MCF 10A (cell line): ENCODE measurements around the gene ARHGEF18. TPM values are rescaled to one million over a fixed set of nuclear protein-coding genes. Genes with fewer than 3 reads are reported as not detected.
A peak's percentile ranks its signal among the peaks of the same experiment; 100 is the strongest.
"Not testable (repeated sequence)": the region's sequence is repeated elsewhere in the genome, so short reads cannot be mapped to it uniquely, and the experiment has no call there.

Experiments used
- BruUV-seq: library from RNA; stranded (reverse); fragments of 400-500 nt; replicated peaks from 2 replicates; lab custom pipeline; 2021; lab: Mats Ljungman, UMichigan
- CTCF ChIA-PET: fragments of 300-600 bp; sonication (Branson Sonifier 250); formaldehyde crosslinking; extraction: SDS; loops from one replicate; lab custom pipeline; 2021; ENCODE audit warnings: antibody characterized with exemption, inconsistent platforms; lab: Yijun Ruan, JAX
- POLR2A ChIA-PET: fragments of 300-600, 350-650 bp; sonication (Branson Sonifier 250); formaldehyde crosslinking; extraction: SDS; loops from one replicate; lab custom pipeline; 2020; ENCODE audit warnings: antibody characterized with exemption, inconsistent platforms; lab: Yijun Ruan, JAX
- DNase-seq: peaks from one replicate; pipeline ENCODE4 v3.0.0-alpha.2; 2018; ENCODE audit not compliant: unreplicated experiment
- H3K27ac Mint-ChIP-seq: one replicate; pipeline ENCODE4 v1.8.0; 2022; ENCODE audit warnings: mild to moderate bottlenecking, low read depth, mixed read lengths; ENCODE audit not compliant: unreplicated experiment
- H3K27me3 Mint-ChIP-seq: one replicate; pipeline ENCODE4 v1.8.0; 2022; ENCODE audit warnings: mixed read lengths; ENCODE audit not compliant: insufficient read depth, unreplicated experiment
- H3K36me3 Mint-ChIP-seq: one replicate; pipeline ENCODE4 v1.8.0; 2022; ENCODE audit warnings: mild to moderate bottlenecking, moderate library complexity, mixed read lengths; ENCODE audit not compliant: insufficient read depth, unreplicated experiment
- H3K4me1 Mint-ChIP-seq: one replicate; pipeline ENCODE4 v1.8.0; 2022; ENCODE audit warnings: mixed read lengths; ENCODE audit not compliant: insufficient read depth, unreplicated experiment
- H3K4me3 Mint-ChIP-seq: one replicate; pipeline ENCODE4 v1.8.0; 2022; ENCODE audit warnings: mild to moderate bottlenecking, moderate library complexity, mixed read lengths; ENCODE audit not compliant: unreplicated experiment
- H3K9me3 Mint-ChIP-seq: one replicate; pipeline ENCODE4 v1.8.0; 2022; ENCODE audit warnings: mixed read lengths; ENCODE audit not compliant: unreplicated experiment
- CTCF ChIP-seq: fragments of 200-600 bp; IDR thresholded peaks from one replicate; pipeline ENCODE4 v1.8.0; 2022; ENCODE audit warnings: antibody characterized with exemption, mild to moderate bottlenecking; ENCODE audit not compliant: unreplicated experiment
- intact Hi-C: fragments of 100-400 bp; cut with micrococcal nuclease; formaldehyde crosslinking; loops from 2 replicates; pipeline ENCODE4 v1.14.1; 2022
- total RNA-seq: library from RNA; stranded (reverse); gene quantifications from 2 replicates; pipeline ENCODE4 v1.2.3, GENCODE V29; 2022

The ARHGEF18 gene
- total RNA-seq, 1 experiment from 2014 or later: 31.5 TPM

GRCh38 chr19:7368456-7368855 is 19.7 kb downstream of the ARHGEF18 start:
- Mint-ChIP-seq H3K4me3 (no peak overlapping the region), H3K4me1 (peaks cover 10% of the 10 kb centered on the region), H3K27ac (peak overlapping the region; percentile 49), H3K27me3 (peaks cover 12% of the 10 kb centered on the region), H3K36me3 (no peaks in the 10 kb centered on the region), H3K9me3 (peaks cover 9% of the 10 kb centered on the region)
- CTCF ChIA-PET: interaction anchor here (0.6 kb wide), 1 partner anchor 30 kb away, joined by 3 read pairs; no protein-coding TSS in a partner anchor
- no peak for TF ChIP-seq CTCF
- intact Hi-C loops: no loop called here
- no peak for DNase-seq
- POLR2A ChIA-PET: no interaction called here
- BruUV-seq: no TSS peak

DNA sequence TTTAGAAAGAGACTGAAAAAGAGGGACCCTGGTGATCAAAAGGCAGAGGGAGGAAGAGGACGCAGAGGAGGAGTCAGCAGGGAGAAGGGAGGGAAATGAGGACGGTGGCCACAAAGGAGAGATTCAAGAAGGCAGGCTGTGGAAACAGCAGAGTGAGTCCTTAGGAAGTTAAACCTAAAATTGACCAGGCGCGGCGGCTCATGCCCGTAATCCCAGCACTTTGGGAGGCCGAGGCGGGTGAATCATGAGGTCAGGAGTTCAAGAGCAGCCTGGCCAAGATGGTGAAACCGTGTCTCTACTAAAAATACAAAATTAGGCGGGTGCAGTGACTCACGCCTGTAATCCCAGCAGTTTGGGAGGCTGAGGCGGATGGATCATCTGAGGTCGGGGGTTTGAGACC is 20.1 kb downstream of the ARHGEF18 start:
- DNase-seq: peak; percentile 66
- H3K9me3 Mint-ChIP-seq, POLR2A ChIA-PET, CTCF ChIA-PET, intact Hi-C loops, BruUV-seq, H3K4me3 Mint-ChIP-seq, H3K36me3 Mint-ChIP-seq, H3K27me3 Mint-ChIP-seq: not testable (repeated sequence)
- peak overlapping the region; percentile 49 for H3K27ac Mint-ChIP-seq
- peaks cover 10% of the 10 kb centered on the region for H3K4me1 Mint-ChIP-seq

GRCh38 chr19:7370546-7370945 is 21.8 kb downstream of the ARHGEF18 start:
- Mint-ChIP-seq H3K4me3 (no peak overlapping the region), H3K4me1 (peaks cover 10% of the 10 kb centered on the region), H3K27me3 (no peaks in the 10 kb centered on the region), H3K9me3 (no peaks in the 10 kb centered on the region), H3K27ac (no peak overlapping the region), H3K36me3 (no peaks in the 10 kb centered on the region)
- no peak for DNase-seq
- TF ChIP-seq CTCF: no peak
- no TSS peak for BruUV-seq
- ChIA-PET POLR2A (no interaction called here), CTCF (interaction anchor here (0.6 kb wide), 1 partner anchor 10 kb away, joined by 3 read pairs; no protein-coding TSS in a partner anchor)
- intact Hi-C loops: no loop called here

DNA sequence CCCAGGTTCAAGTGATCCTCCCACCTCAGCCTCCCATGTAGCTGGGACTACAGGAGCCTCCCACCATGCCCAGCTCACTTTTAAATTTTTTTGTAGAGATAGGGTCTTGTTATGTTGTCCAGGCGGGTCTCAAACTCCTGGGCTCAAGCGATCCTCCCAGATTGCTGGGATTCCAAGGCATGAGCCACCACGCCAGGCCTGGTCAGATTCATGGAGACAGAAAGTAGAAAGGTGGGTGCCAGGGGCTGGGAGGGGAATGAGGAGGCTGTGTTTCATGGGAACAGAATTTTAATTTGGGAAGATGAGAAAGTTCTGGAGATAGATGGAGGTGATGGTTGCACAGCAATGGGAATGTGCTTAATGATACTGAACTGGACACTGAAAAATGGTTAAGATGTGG is 22.3 kb downstream of the ARHGEF18 start:
- no peaks in the 10 kb centered on the region for H3K9me3 Mint-ChIP-seq
- H3K4me1 Mint-ChIP-seq: peaks cover 10% of the 10 kb centered on the region
- BruUV-seq: no TSS peak
- intact Hi-C loops: no loop called here
- ChIA-PET CTCF (interaction anchor here (0.6 to 0.9 kb wide), 2 partner anchors 9 to 10 kb away, joined by 3 read pairs; no protein-coding TSS in a partner anchor), POLR2A (interaction anchor here (0.6 kb wide), 1 partner anchor 40 kb away, joined by 3 read pairs; no protein-coding TSS in a partner anchor)
- no peak overlapping the region for H3K4me3 Mint-ChIP-seq
- no peak overlapping the region for H3K27ac Mint-ChIP-seq
- TF ChIP-seq CTCF: no peak
- H3K36me3 Mint-ChIP-seq: no peaks in the 10 kb centered on the region
- DNase-seq: no peak
- H3K27me3 Mint-ChIP-seq: no peaks in the 10 kb centered on the region

- Mint-ChIP-seq H3K27ac (no peak overlapping the region), H3K4me3 (no peak overlapping the region), H3K9me3 (no peaks in the 10 kb centered on the region), H3K36me3 (no peaks in the 10 kb centered on the region), H3K4me1 (peaks cover 10% of the 10 kb centered on the region), H3K27me3 (no peaks in the 10 kb centered on the region)
- ChIA-PET CTCF (interaction anchor here (0.6 to 0.8 kb wide), 3 partner anchors 19 to 225 kb away, joined by 3 to 4 read pairs (median 3); no protein-coding TSS in a partner anchor), POLR2A (no interaction called here)
- no TSS peak for BruUV-seq
- intact Hi-C loops: no loop called here
- DNase-seq: no peak
- TF ChIP-seq CTCF: no peak
Measured at GRCh38 chr19:7372810-7373209, 24.1 kb downstream of the ARHGEF18 start.
